A673 (cell line): Measurements from ENCODE around the gene BIVM. TPM values are rescaled to one million over a fixed set of nuclear protein-coding genes. Genes with fewer than 3 reads are reported as not detected.

ENCODE experiments used
- BruUV-seq: library from RNA; stranded (reverse); fragments of 400-500 nt; replicated peaks from 2 replicates; lab custom pipeline; 2021; lab: Mats Ljungman, UMichigan
- CTCF ChIA-PET: fragments of 300-600 bp; sonication (Branson Sonifier 250); formaldehyde crosslinking; loops from one replicate; lab custom pipeline; 2022; ENCODE audit warnings: antibody characterized with exemption; lab: Charles Lee
- POLR2A ChIA-PET: fragments of 300-600 bp; sonication (Branson Sonifier 250); formaldehyde crosslinking; loops from one replicate; lab custom pipeline; 2022; ENCODE audit warnings: antibody characterized with exemption; ENCODE audit not compliant: low non-redundant PET; lab: Charles Lee
- DNase-seq: peaks from one replicate; pipeline ENCODE4 v3.0.0-alpha.2; 2015; ENCODE audit warnings: low spot score
- H3K27ac ChIP-seq: fragments of 200-600 bp; sonication (generic); 2 replicates; pipeline ENCODE4 v1.5.1; 2016; ENCODE audit warnings: mixed run types, low read depth, mild to moderate bottlenecking, mixed read lengths, antibody characterized with exemption, low read length; ENCODE audit not compliant: poor library complexity, severe bottlenecking
- H3K27me3 ChIP-seq: fragments of 200-600 bp; sonication (generic); replicated peaks from 2 replicates; pipeline ENCODE4 v1.6.1; 2017; ENCODE audit warnings: mixed run types, low read depth, mild to moderate bottlenecking, mixed read lengths, antibody characterized with exemption, low read length; ENCODE audit not compliant: insufficient read depth, poor library complexity
- H3K36me3 ChIP-seq: fragments of 200-600 bp; sonication (generic); 2 replicates; pipeline ENCODE4 v1.6.1; 2016; ENCODE audit warnings: mixed run types, mild to moderate bottlenecking, mixed read lengths, antibody characterized with exemption, low read length; ENCODE audit not compliant: insufficient read depth, poor library complexity, severe bottlenecking
- H3K4me1 ChIP-seq: fragments of 200-600 bp; sonication (generic); 2 replicates; pipeline ENCODE4 v1.6.1; 2017; ENCODE audit warnings: mixed run types, mild to moderate bottlenecking, mixed read lengths, antibody characterized with exemption, low read length; ENCODE audit not compliant: insufficient read depth, poor library complexity, severe bottlenecking
- H3K4me3 ChIP-seq: fragments of 200-600 bp; sonication (generic); 2 replicates; pipeline ENCODE4 v1.5.1; 2016; ENCODE audit warnings: low read depth, mixed run types, mild to moderate bottlenecking, mixed read lengths, low read length; ENCODE audit not compliant: poor library complexity, severe bottlenecking
- H3K9me3 ChIP-seq: fragments of 200-600 bp; sonication (generic); 2 replicates; pipeline ENCODE4 v1.6.1; 2016; ENCODE audit warnings: mixed run types, low read depth, mild to moderate bottlenecking, mixed read lengths, antibody characterized with exemption, low read length; ENCODE audit not compliant: poor library complexity, severe bottlenecking
- EZH2 ChIP-seq: fragments of 200-600 bp; sonication (generic); IDR thresholded peaks from 2 replicates; pipeline ENCODE4 v1.6.1; 2017; ENCODE audit warnings: borderline replicate concordance, low read depth, mild to moderate bottlenecking, mixed read lengths, antibody characterized with exemption, low read length; ENCODE audit not compliant: poor library complexity, severe bottlenecking
- intact Hi-C: fragments of 100-400 bp; cut with micrococcal nuclease; formaldehyde crosslinking; loops from one replicate; pipeline ENCODE4 v1.10.0; 2022; ENCODE audit not compliant: unreplicated experiment
- total RNA-seq: library from RNA; stranded (reverse); gene quantifications from 2 replicates; pipeline ENCODE4 v1.2.3, GENCODE V29; 2021
- TF ChIP-seq, protein P1 (sequence below): fragments of 300-800, 200-600 bp; sonication (generic); conservative IDR thresholded peaks from 2 replicates; pipeline ENCODE4 v1.5.1; 2017; ENCODE audit warnings: low read depth, mild to moderate bottlenecking, antibody characterized with exemption, low read length, moderate library complexity, mixed read lengths

Gene BIVM
- total RNA-seq, 1 experiment from 2014 or later: 19.5 TPM

- intact Hi-C loops: no loop called here
- H3K9me3 ChIP-seq: no peaks in the 10 kb centered on the region
- ChIA-PET POLR2A (no interaction called here), CTCF (no interaction called here)
- TF ChIP-seq EZH2: no peak
- H3K36me3 ChIP-seq: peaks cover 17% of the 10 kb centered on the region
- no peak for DNase-seq
- H3K4me3 ChIP-seq: no peak overlapping the region
- peaks cover 6% of the 10 kb centered on the region for H3K4me1 ChIP-seq
- no peak overlapping the region for H3K27ac ChIP-seq
- H3K27me3 ChIP-seq: no peaks in the 10 kb centered on the region
- no TSS peak for BruUV-seq
These were observed 53.6 kb downstream of the BIVM start for GRCh38 chr13:102852556-102852955.

DNA sequence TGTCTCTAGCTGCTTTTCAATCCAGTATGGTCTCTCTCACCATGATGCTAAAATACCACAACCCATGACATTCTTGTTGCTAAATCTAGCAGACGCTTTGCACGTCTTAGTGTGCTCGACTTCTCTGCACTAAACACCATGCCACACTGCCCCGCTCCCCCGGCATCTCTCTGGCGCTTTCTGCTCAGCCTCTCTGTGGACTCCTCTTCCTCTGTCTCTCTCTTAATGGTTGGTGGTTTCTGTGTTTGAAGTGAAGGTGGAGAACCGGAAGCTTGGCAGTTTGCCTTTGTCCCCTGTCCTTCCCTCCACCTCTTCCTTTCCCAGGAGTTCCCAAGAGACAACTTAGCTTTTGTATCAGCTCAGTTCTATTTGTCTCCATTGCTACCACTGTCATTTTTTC lies 55.8 kb downstream of the BIVM start:
- Histone ChIP-seq H3K4me3 (no peak overlapping the region), H3K27ac (no peak overlapping the region), H3K27me3 (no peaks in the 10 kb centered on the region), H3K9me3 (no peaks in the 10 kb centered on the region), H3K36me3 (peaks cover 38% of the 10 kb centered on the region), H3K4me1 (no peaks in the 10 kb centered on the region)
- ChIA-PET POLR2A (interaction anchor here (0.6 kb wide), 1 partner anchor 10 kb away, joined by 3 read pairs; no protein-coding TSS in a partner anchor), CTCF (interaction anchor here (0.7 kb wide), 1 partner anchor 81 kb away, joined by 4 read pairs; no protein-coding TSS in a partner anchor)
- no peak for DNase-seq
- no TSS peak for BruUV-seq
- TF ChIP-seq, protein P1, sequence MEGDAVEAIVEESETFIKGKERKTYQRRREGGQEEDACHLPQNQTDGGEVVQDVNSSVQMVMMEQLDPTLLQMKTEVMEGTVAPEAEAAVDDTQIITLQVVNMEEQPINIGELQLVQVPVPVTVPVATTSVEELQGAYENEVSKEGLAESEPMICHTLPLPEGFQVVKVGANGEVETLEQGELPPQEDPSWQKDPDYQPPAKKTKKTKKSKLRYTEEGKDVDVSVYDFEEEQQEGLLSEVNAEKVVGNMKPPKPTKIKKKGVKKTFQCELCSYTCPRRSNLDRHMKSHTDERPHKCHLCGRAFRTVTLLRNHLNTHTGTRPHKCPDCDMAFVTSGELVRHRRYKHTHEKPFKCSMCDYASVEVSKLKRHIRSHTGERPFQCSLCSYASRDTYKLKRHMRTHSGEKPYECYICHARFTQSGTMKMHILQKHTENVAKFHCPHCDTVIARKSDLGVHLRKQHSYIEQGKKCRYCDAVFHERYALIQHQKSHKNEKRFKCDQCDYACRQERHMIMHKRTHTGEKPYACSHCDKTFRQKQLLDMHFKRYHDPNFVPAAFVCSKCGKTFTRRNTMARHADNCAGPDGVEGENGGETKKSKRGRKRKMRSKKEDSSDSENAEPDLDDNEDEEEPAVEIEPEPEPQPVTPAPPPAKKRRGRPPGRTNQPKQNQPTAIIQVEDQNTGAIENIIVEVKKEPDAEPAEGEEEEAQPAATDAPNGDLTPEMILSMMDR: no peak
- TF ChIP-seq EZH2: no peak
- intact Hi-C loops: no loop called here

DNA sequence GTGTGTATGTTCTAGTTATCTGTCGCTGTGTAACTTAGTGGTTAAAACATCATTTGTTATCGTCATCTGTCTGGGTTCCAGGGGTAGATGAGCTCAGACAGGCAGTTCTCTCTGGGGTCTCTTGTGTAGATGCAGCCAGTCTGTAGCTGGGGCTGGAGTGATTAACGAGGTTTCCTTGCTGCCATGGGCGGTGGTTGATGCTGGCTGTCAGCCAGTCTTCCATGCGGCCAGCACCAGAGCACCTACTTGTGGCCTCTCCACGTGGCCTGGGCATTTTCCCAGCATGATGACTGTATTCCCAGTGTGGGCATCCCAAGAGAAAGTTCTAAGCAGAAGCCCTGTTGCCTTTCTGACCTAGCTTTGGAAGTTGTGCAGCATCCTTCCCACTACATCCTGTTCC lies 57.6 kb downstream of the BIVM start:
- ChIA-PET CTCF (interaction anchor here (1.1 kb wide), 1 partner anchor 14 kb away, joined by 5 read pairs; no protein-coding TSS in a partner anchor), POLR2A (no interaction called here)
- H3K9me3 ChIP-seq: no peaks in the 10 kb centered on the region
- H3K27ac ChIP-seq: no peak overlapping the region
- BruUV-seq: no TSS peak
- intact Hi-C loops: no loop called here
- no peaks in the 10 kb centered on the region for H3K4me1 ChIP-seq
- H3K27me3 ChIP-seq: no peaks in the 10 kb centered on the region
- no peak for TF ChIP-seq EZH2
- TF ChIP-seq, protein P1: no peak
- DNase-seq: no peak
- peaks cover 47% of the 10 kb centered on the region for H3K36me3 ChIP-seq
- no peak overlapping the region for H3K4me3 ChIP-seq

GRCh38 chr13:102862624-102863210 lies 63.8 kb downstream of the BIVM start:
- Histone ChIP-seq H3K4me1 (no peaks in the 10 kb centered on the region), H3K4me3 (no peak overlapping the region), H3K27ac (no peak overlapping the region), H3K27me3 (no peaks in the 10 kb centered on the region), H3K36me3 (peaks cover 81% of the 10 kb centered on the region), H3K9me3 (no peaks in the 10 kb centered on the region)
- BruUV-seq: no TSS peak
- no peak for TF ChIP-seq EZH2
- TF ChIP-seq, protein P1: no peak
- ChIA-PET POLR2A (no interaction called here), CTCF (no interaction called here)
- intact Hi-C loops: no loop called here
- peak; percentile 14 for DNase-seq
